Chondrocyte (in vitro differentiated cells): ENCODE data around the gene NSL1. TPM values are rescaled to one million over a fixed set of nuclear protein-coding genes. Genes with fewer than 3 reads are reported as not detected.
"Not testable (repeated sequence)": the region's sequence is repeated elsewhere in the genome, so short reads cannot be mapped to it uniquely, and the experiment has no call there.

Experiments
- DNase-seq: peaks from one replicate; pipeline ENCODE4 v3.0.0; 2021; ENCODE audit warnings: mixed read lengths, low spot score
- H3K27ac Mint-ChIP-seq: one replicate; pipeline ENCODE4 v1.8.0; 2021; ENCODE audit warnings: mild to moderate bottlenecking, moderate library complexity, mixed read lengths; ENCODE audit not compliant: unreplicated experiment
- H3K27me3 Mint-ChIP-seq: 2 replicates; pipeline ENCODE4 v1.8.0; 2021; ENCODE audit warnings: low read depth, mixed read lengths
- H3K36me3 Mint-ChIP-seq: 2 replicates; pipeline ENCODE4 v1.8.0; 2021; ENCODE audit warnings: low read depth, mixed read lengths
- H3K4me1 Mint-ChIP-seq: 2 replicates; pipeline ENCODE4 v1.8.0; 2021; ENCODE audit warnings: low read depth, mild to moderate bottlenecking, mixed read lengths
- H3K4me3 Mint-ChIP-seq: one replicate; pipeline ENCODE4 v1.8.0; 2021; ENCODE audit warnings: mild to moderate bottlenecking, moderate library complexity, mixed read lengths; ENCODE audit not compliant: unreplicated experiment
- H3K9me3 Mint-ChIP-seq: 2 replicates; pipeline ENCODE4 v1.8.0; 2021; ENCODE audit warnings: low read depth, mixed read lengths
- total RNA-seq: library from RNA; stranded (reverse); gene quantifications from 3 replicates; pipeline ENCODE4 v1.2.1, GENCODE V29; 2021
- TF ChIP-seq, protein P1 (sequence below): fragments of 200-600 bp; sonication (generic); IDR thresholded peaks from 2 replicates; pipeline ENCODE4 v1.5.0; 2021; ENCODE audit warnings: antibody characterized with exemption, mild to moderate bottlenecking, moderate library complexity

Gene NSL1
- total RNA-seq, 1 donor from 2014 or later, result 20.0 TPM

DNA sequence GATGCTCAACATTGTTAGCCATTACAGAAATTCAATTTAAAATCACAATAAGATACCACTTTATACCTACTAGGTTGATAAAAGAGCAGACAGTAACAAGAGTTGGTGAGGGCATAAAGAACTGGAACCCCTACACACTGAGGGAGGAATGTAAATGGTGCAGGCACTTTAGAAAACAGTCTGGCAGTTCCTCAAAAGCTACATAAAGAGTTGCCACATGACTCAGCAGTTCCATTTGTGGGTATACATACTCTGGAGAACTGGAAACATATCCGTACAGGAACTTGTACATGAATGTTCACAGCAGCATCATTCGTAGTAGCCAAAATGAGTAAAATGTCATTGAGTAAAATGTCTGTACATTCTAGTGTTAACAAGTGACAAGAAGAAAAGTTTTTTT, 17.0 kb downstream of the NSL1 start:
- no peaks in the 10 kb centered on the region for H3K27me3 Mint-ChIP-seq
- no peak overlapping the region for H3K4me3 Mint-ChIP-seq
- TF ChIP-seq, protein P1, sequence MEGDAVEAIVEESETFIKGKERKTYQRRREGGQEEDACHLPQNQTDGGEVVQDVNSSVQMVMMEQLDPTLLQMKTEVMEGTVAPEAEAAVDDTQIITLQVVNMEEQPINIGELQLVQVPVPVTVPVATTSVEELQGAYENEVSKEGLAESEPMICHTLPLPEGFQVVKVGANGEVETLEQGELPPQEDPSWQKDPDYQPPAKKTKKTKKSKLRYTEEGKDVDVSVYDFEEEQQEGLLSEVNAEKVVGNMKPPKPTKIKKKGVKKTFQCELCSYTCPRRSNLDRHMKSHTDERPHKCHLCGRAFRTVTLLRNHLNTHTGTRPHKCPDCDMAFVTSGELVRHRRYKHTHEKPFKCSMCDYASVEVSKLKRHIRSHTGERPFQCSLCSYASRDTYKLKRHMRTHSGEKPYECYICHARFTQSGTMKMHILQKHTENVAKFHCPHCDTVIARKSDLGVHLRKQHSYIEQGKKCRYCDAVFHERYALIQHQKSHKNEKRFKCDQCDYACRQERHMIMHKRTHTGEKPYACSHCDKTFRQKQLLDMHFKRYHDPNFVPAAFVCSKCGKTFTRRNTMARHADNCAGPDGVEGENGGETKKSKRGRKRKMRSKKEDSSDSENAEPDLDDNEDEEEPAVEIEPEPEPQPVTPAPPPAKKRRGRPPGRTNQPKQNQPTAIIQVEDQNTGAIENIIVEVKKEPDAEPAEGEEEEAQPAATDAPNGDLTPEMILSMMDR, result no peak
- no peak overlapping the region for H3K27ac Mint-ChIP-seq
- no peak for DNase-seq
- H3K36me3 Mint-ChIP-seq, result peaks cover 12% of the 10 kb centered on the region
- peaks cover 14% of the 10 kb centered on the region for H3K9me3 Mint-ChIP-seq
- peaks cover 5% of the 10 kb centered on the region for H3K4me1 Mint-ChIP-seq

DNA sequence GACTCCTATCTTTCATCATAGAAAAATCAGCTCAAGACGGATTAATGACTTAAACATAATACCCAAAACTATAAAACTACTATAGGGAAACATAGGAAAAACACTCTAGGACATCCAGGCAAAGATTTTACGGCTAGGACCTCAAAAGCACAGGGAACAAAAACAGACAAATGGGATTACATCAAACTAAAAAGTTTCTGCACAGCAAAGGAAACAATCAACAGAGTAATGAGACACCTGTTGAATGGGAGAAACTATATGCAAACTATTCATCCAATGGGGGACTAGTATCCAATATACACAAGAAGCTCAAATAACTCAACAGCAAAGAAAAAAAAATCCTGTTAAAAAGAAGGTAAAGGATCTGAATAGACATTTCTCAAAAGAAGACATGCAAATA, 18.6 kb downstream of the NSL1 start:
- peaks cover 23% of the 10 kb centered on the region for H3K36me3 Mint-ChIP-seq
- DNase-seq, result no peak

DNA sequence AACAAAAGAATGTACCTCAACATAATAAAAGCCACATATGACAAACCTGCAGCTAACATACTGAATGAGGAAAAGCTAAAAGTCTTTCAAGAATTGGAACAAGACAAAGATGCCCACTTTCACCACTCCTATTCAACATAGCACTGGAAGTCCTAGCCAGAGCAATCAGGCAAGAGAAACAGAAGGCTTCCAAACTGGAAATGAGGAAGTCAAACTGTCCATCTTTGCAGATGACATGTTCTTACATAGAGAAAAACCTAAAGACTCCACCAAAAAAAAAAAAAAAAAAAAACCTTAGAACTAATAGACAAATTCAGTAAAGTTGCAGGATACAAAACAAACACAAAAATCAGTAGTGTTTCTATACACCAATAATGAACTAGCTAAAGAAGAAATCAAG, 20.2 kb downstream of the NSL1 start:
- Mint-ChIP-seq H3K27me3 (no peaks in the 10 kb centered on the region), H3K4me1 (peaks cover 5% of the 10 kb centered on the region), H3K9me3 (peaks cover 38% of the 10 kb centered on the region), H3K4me3 (no peak overlapping the region), H3K36me3 (peaks cover 36% of the 10 kb centered on the region), H3K27ac (no peak overlapping the region)
- no peak for DNase-seq
- TF ChIP-seq, protein P1, result no peak

More for the DNA sequence above, 18.6 kb downstream of the NSL1 start:
- TF ChIP-seq, protein P1, result no peak
- Mint-ChIP-seq H3K4me3 (no peak overlapping the region), H3K9me3 (peaks cover 24% of the 10 kb centered on the region), H3K27me3 (no peaks in the 10 kb centered on the region), H3K27ac (no peak overlapping the region), H3K4me1 (peaks cover 5% of the 10 kb centered on the region)

DNA sequence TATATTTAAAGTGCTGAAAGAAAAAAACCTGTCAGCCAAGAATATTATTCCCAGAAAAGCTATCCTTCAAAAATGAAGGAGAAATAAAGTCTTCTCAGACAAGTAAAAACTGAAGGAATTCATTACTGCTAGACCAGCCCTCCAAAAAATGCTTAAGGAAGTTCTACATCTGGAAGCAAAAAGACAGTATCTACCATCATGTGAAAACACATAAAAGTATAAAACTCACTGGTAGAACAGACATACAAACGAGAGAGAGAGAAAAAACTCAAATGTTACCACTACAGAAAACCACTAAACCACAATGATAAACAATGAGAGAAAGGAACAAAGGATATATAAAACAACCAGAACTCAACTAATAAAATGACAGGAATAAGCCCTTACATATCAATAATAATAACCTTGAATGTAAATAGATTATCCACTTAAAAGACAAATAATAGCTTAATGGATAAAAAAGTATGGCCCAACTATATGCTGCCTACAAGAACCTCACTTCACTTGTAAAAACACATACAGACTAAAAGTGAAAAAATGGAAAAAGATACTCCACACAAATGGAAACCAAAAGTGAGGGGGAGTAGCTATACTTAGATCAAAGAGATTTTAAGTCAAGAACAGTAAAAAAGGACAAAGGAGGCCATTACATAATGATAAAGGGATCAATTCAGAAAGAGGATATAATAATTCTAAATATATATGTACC, 22.0 kb downstream of the NSL1 start:
- Mint-ChIP-seq H3K4me1 (peaks cover 3% of the 10 kb centered on the region), H3K27ac (no peak overlapping the region), H3K27me3 (no peaks in the 10 kb centered on the region), H3K9me3 (peaks cover 40% of the 10 kb centered on the region), H3K4me3 (no peak overlapping the region), H3K36me3 (peaks cover 37% of the 10 kb centered on the region)
- DNase-seq, result no peak
- TF ChIP-seq, protein P1, result no peak

DNA sequence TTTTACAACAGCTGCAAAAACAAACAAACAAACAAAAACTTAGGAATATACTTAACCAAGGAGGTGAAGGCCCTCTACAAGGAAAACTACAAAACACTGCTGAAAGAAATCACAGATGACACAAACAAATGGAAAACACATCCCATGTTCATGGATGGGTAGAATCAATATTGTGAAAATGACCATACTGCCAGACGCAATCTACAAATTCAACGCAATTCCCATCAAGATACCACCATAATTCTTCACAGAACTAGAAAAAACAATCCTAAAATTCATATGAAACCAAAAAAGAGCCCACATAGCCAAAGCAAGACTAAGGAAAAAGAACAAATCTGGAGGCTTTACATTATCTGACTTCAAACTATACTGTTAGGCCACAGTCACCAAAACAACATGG, 24.8 kb downstream of the NSL1 start:
- H3K36me3 Mint-ChIP-seq, result peaks cover 36% of the 10 kb centered on the region
- not testable (repeated sequence) for H3K4me1 Mint-ChIP-seq, DNase-seq, H3K27me3 Mint-ChIP-seq, H3K4me3 Mint-ChIP-seq, H3K27ac Mint-ChIP-seq
- H3K9me3 Mint-ChIP-seq, result peaks cover 38% of the 10 kb centered on the region

DNA sequence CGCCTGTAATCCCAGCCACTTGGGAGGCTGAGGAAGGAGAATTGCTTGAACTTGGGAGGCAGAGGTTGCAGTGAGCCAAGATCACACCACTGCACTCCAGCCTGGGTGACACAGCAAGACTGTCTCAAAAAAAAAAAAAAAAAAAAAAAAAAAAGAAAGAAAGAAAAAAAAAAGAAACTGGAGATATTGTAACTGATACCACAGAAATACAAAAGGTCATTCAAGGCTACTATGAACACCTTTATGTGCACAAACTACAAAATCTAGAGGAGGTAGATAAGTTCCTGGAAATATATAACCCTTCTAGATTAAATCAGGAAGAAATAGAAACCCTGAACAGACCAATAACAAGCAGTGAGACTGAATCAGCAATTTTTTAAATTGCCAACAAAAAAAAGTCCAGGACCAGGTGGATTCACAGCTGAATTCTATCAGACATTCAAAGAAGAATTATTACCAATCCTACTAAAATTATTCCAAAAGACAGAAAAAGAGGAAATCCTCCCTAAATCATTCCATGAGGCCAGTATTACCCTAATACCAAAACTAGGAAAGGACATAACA, 26.8 kb downstream of the NSL1 start:
- DNase-seq, H3K27ac Mint-ChIP-seq, H3K4me3 Mint-ChIP-seq, H3K27me3 Mint-ChIP-seq, H3K4me1 Mint-ChIP-seq: not testable (repeated sequence)
- Mint-ChIP-seq H3K9me3 (peaks cover 28% of the 10 kb centered on the region), H3K36me3 (peaks cover 28% of the 10 kb centered on the region)
